OCI-LY7 (cell line): ENCODE data around the gene CARS1. TPM values are rescaled to one million over a fixed set of nuclear protein-coding genes. Genes with fewer than 3 reads are reported as not detected.

Experiments
- BruUV-seq: library from RNA; stranded (reverse); fragments of 400-500 nt; replicated peaks from 2 replicates; lab custom pipeline; 2021; lab: Mats Ljungman, UMichigan
- CTCF ChIA-PET: fragments of 300-600 bp; sonication (Branson Sonifier 250); formaldehyde crosslinking; loops from one replicate; lab custom pipeline; 2022; ENCODE audit warnings: antibody characterized with exemption; ENCODE audit not compliant: unreplicated experiment; lab: Charles Lee
- POLR2A ChIA-PET: fragments of 300-600 bp; sonication (Branson Sonifier 250); formaldehyde crosslinking; loops from one replicate; lab custom pipeline; 2022; ENCODE audit warnings: antibody characterized with exemption; lab: Charles Lee
- DNase-seq: peaks from one replicate; pipeline ENCODE4 v3.0.0-alpha.2; 2015; ENCODE audit warnings: low spot score
- H2AFZ ChIP-seq: fragments of 200-600 bp; sonication (generic), shearing (Covaris generic); 2 replicates; pipeline ENCODE4 v1.6.1; 2014; ENCODE audit warnings: mild to moderate bottlenecking, antibody characterized with exemption, low read length, moderate library complexity
- H3K27ac ChIP-seq: fragments of 200-600 bp; sonication (generic); 2 replicates; pipeline ENCODE4 v1.5.1; 2014; ENCODE audit warnings: mixed run types, low read depth, mild to moderate bottlenecking, moderate library complexity, low read length, inconsistent platforms; ENCODE audit not compliant: poor library complexity, severe bottlenecking
- H3K36me3 ChIP-seq: fragments of 200-600 bp; sonication (generic); 2 replicates; pipeline ENCODE4 v1.6.1; 2014; ENCODE audit warnings: mild to moderate bottlenecking, antibody characterized with exemption, low read length, moderate library complexity, mixed read lengths; ENCODE audit not compliant: insufficient read depth
- H3K4me1 ChIP-seq: fragments of 200-600 bp; sonication (generic); 2 replicates; pipeline ENCODE4 v1.5.1; 2014; ENCODE audit warnings: mild to moderate bottlenecking, low read length; ENCODE audit not compliant: insufficient read depth, poor library complexity, severe bottlenecking
- H3K4me2 ChIP-seq: fragments of 200-600 bp; sonication (generic); 2 replicates; pipeline ENCODE4 v1.6.1; 2014; ENCODE audit warnings: mild to moderate bottlenecking, low read length
- H3K4me3 ChIP-seq: fragments of 200-600 bp; sonication (generic); 2 replicates; pipeline ENCODE4 v1.5.1; 2014; ENCODE audit warnings: mild to moderate bottlenecking, low read depth, low read length; ENCODE audit not compliant: poor library complexity, severe bottlenecking
- H3K79me2 ChIP-seq: fragments of 200-600 bp; sonication (generic); 2 replicates; pipeline ENCODE4 v1.6.1; 2016; ENCODE audit warnings: low read depth, mild to moderate bottlenecking, low read length, moderate library complexity, mixed read lengths; ENCODE audit not compliant: insufficient read depth
- H3K9me2 ChIP-seq: fragments of 200-600 bp; sonication (generic); 2 replicates; pipeline ENCODE4 v1.6.1; 2016; ENCODE audit warnings: mild to moderate bottlenecking, low read length, mixed read lengths; ENCODE audit not compliant: insufficient read depth
- H3K9me3 ChIP-seq: fragments of 200-600 bp; sonication (generic); 2 replicates; pipeline ENCODE4 v1.6.1; 2014; ENCODE audit warnings: mild to moderate bottlenecking, mixed run types, low read length, mixed read lengths
- H4K20me1 ChIP-seq: fragments of 200-600 bp; sonication (generic); 2 replicates; pipeline ENCODE4 v1.6.1; 2014; ENCODE audit warnings: mild to moderate bottlenecking, antibody characterized with exemption, low read length, moderate library complexity, mixed read lengths; ENCODE audit not compliant: insufficient read depth
- EZH2phosphoT487 ChIP-seq: fragments of 200-600 bp; sonication (generic); IDR thresholded peaks from 2 replicates; pipeline ENCODE4 v1.6.1; 2018; ENCODE audit warnings: low read depth, borderline replicate concordance, mild to moderate bottlenecking, mixed run types, antibody characterized with exemption, low read length, moderate library complexity, mixed read lengths
- intact Hi-C: fragments of 100-400 bp; cut with micrococcal nuclease; formaldehyde crosslinking; loops from one replicate; pipeline ENCODE4 v1.10.0; 2022; ENCODE audit not compliant: unreplicated experiment
- total RNA-seq, 2 experiments: library from RNA; depleted of rRNA in 1 of 2; stranded (reverse); fragments of >200 nt in 1 of 2; shearing (Covaris generic) in 1 of 2; gene quantifications; 2 replicates each; pipeline ENCODE4 v1.2.3, GENCODE V29; 2014 to 2022
- TF ChIP-seq, protein P1 (sequence below): fragments of 200-600 bp; sonication (generic); conservative IDR thresholded peaks from 2 replicates; pipeline ENCODE4 v1.5.1; 2014; ENCODE audit warnings: mild to moderate bottlenecking, antibody characterized with exemption, low read length, moderate library complexity, mixed read lengths

Gene CARS1
- total RNA-seq, 2 experiments from 2014 or later, result 58.3 to 88.8 TPM

DNA sequence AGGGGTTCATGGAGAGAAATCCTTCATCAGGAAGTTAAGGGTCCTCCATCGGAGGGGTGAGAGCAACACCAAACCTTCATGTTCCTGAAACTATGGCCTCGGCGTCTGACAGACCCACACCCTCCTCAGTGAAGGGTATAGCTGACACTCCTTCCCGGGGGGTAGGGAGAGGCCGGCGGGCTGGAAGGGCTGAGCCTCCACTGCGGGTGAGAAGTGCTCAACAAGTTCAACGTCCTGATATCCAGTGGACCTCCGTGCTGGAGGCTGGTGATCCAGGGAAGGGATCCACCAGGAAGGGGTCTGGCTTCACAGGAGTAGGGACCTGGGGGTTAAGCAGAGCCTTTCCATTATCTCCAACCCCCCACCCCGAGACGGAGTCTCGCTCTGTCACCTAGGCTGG, 12.3 kb downstream of the CARS1 start:
- DNase-seq, result no peak
- no peak overlapping the region for H3K4me2 ChIP-seq
- H3K9me2 ChIP-seq, result no peaks in the 10 kb centered on the region
- H3K36me3 ChIP-seq, result peaks cover 59% of the 10 kb centered on the region; the same call in 1 of the 2 replicates
- H4K20me1 ChIP-seq, result no peaks in the 10 kb centered on the region; the same call in 1 of the 2 replicates
- no peak overlapping the region for H3K4me3 ChIP-seq
- peaks cover 11% of the 10 kb centered on the region; the same call in 1 of the 2 replicates for H3K79me2 ChIP-seq
- intact Hi-C loops, result no loop called here
- BruUV-seq, result no TSS peak
- ChIA-PET CTCF (interaction anchor here (0.5 kb wide), 1 partner anchor 81 kb away, joined by 3 read pairs; no protein-coding TSS in a partner anchor), POLR2A (no interaction called here)
- no peak for TF ChIP-seq EZH2phosphoT487
- TF ChIP-seq, protein P1, sequence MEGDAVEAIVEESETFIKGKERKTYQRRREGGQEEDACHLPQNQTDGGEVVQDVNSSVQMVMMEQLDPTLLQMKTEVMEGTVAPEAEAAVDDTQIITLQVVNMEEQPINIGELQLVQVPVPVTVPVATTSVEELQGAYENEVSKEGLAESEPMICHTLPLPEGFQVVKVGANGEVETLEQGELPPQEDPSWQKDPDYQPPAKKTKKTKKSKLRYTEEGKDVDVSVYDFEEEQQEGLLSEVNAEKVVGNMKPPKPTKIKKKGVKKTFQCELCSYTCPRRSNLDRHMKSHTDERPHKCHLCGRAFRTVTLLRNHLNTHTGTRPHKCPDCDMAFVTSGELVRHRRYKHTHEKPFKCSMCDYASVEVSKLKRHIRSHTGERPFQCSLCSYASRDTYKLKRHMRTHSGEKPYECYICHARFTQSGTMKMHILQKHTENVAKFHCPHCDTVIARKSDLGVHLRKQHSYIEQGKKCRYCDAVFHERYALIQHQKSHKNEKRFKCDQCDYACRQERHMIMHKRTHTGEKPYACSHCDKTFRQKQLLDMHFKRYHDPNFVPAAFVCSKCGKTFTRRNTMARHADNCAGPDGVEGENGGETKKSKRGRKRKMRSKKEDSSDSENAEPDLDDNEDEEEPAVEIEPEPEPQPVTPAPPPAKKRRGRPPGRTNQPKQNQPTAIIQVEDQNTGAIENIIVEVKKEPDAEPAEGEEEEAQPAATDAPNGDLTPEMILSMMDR, result no peak
- H3K9me3 ChIP-seq, result no peaks in the 10 kb centered on the region
- no peak overlapping the region for H3K27ac ChIP-seq
- no peak overlapping the region for H2AFZ ChIP-seq
- H3K4me1 ChIP-seq, result no peaks in the 10 kb centered on the region

GRCh38 chr11:3044004-3044403, 13.2 kb downstream of the CARS1 start:
- no peak for TF ChIP-seq EZH2phosphoT487
- CTCF ChIA-PET, result no interaction called here
- Histone ChIP-seq H3K9me3 (no peaks in the 10 kb centered on the region), H3K4me3 (no peak overlapping the region), H3K4me2 (no peak overlapping the region), H3K4me1 (no peaks in the 10 kb centered on the region), H3K79me2 (peaks cover 8% of the 10 kb centered on the region; the same call in 1 of the 2 replicates), H3K36me3 (peaks cover 61% of the 10 kb centered on the region; the same call in 1 of the 2 replicates), H4K20me1 (no peaks in the 10 kb centered on the region), H2AFZ (no peak overlapping the region), H3K9me2 (no peaks in the 10 kb centered on the region), H3K27ac (no peak overlapping the region)
- POLR2A ChIA-PET, result no interaction called here
- BruUV-seq, result no TSS peak
- no peak for DNase-seq
- intact Hi-C loops, result no loop called here

DNA sequence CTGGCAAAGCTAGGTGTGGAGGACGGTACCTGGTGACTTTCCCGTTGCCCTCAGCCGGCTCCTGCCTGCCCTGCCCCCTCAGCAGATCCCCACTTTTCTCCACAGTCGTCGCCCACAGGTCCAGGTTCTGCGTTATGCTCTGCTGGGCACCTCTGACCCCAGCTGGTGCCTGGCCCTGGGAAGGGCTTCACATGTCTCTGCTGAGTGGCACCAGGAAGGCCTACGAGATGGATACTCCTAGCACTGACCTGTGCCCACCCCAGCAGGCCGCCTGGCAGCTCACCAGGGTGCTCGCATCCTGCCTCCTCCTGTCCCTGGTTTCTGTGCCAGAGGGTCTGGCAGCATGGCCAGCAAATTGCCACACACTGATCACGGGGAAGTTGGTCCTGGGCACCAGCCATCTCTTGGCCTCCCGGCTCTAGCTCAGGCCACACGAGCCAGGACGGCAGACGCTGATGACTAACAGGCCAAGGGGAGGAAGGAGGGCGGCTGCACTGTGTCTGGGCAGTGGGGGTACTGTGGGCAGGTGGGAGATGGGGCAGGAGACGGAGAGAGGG, 13.8 kb downstream of the CARS1 start:
- Histone ChIP-seq H3K4me3 (no peak overlapping the region), H3K4me2 (no peak overlapping the region), H3K36me3 (peaks cover 67% of the 10 kb centered on the region; the same call in 1 of the 2 replicates), H4K20me1 (no peaks in the 10 kb centered on the region), H3K27ac (no peak overlapping the region), H3K9me2 (no peaks in the 10 kb centered on the region), H3K4me1 (no peaks in the 10 kb centered on the region), H2AFZ (no peak overlapping the region), H3K9me3 (no peaks in the 10 kb centered on the region), H3K79me2 (peaks cover 5% of the 10 kb centered on the region; the same call in 1 of the 2 replicates)
- POLR2A ChIA-PET, result no interaction called here
- no TSS peak for BruUV-seq
- TF ChIP-seq EZH2phosphoT487, result no peak
- TF ChIP-seq, protein P1, result no peak
- intact Hi-C loops, result no loop called here
- DNase-seq, result no peak
- CTCF ChIA-PET, result no interaction called here
